ENCODE measurements around the gene CFAP20. TPM values are rescaled to one million over a fixed set of nuclear protein-coding genes. Genes with fewer than 3 reads are reported as not detected.
"Not testable (repeated sequence)": the region's sequence is repeated elsewhere in the genome, so short reads cannot be mapped to it uniquely, and the experiment has no call there.

Gene CFAP20
- total RNA-seq, 4 donors from 2014 or later = 6.6 to 26.5 (median 21.4) TPM

DNA sequence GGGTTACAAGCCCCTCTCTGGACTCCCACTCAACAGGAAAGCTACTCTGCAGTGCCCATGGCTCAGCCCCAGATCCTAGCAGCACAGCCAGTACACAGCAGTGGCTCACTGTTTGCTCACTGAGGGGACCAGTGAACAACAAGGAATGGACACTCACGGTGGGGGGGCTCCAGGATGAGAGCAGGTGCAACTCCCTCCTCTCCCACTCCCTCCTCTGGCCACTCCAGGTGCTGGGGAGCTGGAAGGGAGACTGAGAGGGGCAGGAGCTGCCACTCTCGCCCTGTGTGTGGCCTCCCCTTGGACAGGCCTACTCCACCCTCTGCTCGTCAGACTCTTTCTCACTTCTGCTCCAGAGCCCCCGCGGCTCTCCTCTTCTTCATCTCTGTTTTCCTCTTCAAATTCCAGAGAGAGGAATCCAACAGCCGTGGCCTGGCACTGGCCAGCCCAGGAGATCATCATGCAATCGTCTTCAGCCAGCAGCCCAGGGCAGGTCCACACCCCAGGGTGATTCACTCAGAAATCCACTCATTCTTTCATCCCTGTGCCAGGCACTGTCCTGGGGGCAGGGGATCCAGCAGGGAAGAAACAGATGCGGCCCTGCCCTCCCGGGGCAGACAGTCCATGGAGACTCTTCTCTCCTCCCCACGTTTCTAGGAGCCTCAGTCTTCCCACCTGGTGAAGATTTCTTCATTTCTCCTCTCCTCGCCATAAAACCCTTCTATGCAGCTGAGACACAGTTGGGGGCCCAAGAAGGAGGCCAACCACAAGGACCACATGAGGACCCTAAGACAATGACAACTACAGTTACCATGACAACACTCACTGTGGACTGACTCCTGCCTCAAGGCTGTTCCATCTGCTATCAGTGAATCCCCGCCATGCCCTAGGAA lies 30.7 kb downstream of the CFAP20 start:
- in situ Hi-C loops (cut with MboI; ENCODE audit: low pct_ligation_motif_present in 1 of 4, low pct_unique_long_range_greater_than_20kb in 1 of 4, low sequenced_read_pairs in 3 of 4) (no loop called here), intact Hi-C loops (cut with DNase I; ENCODE audit: low total_unique reads) (no loop called here)
- no peak overlapping the region for H3K27ac ChIP-seq
- no peaks in the 10 kb centered on the region for H3K9me3 ChIP-seq
- DNase-seq = no peak
- TF ChIP-seq, protein P1, sequence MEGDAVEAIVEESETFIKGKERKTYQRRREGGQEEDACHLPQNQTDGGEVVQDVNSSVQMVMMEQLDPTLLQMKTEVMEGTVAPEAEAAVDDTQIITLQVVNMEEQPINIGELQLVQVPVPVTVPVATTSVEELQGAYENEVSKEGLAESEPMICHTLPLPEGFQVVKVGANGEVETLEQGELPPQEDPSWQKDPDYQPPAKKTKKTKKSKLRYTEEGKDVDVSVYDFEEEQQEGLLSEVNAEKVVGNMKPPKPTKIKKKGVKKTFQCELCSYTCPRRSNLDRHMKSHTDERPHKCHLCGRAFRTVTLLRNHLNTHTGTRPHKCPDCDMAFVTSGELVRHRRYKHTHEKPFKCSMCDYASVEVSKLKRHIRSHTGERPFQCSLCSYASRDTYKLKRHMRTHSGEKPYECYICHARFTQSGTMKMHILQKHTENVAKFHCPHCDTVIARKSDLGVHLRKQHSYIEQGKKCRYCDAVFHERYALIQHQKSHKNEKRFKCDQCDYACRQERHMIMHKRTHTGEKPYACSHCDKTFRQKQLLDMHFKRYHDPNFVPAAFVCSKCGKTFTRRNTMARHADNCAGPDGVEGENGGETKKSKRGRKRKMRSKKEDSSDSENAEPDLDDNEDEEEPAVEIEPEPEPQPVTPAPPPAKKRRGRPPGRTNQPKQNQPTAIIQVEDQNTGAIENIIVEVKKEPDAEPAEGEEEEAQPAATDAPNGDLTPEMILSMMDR (IDR thresholded peaks at IDR 0.05) = no peak
- TF ChIP-seq EP300 (IDR thresholded peaks at IDR 0.05; ENCODE audit: low read depth) (no peak), POLR2A (IDR thresholded peaks at IDR 0.05) (no peak), POLR2AphosphoS5 (IDR thresholded peaks at IDR 0.05) (no peak)
- no peaks in the 10 kb centered on the region for H3K36me3 ChIP-seq
- no peak overlapping the region for H3K4me3 ChIP-seq
- no peaks in the 10 kb centered on the region for H3K4me1 ChIP-seq
- 82 to 100% methylated on average over 2 to 12 of the region's 12 CpGs for WGBS, 2 donors (ENCODE audit: low coverage in 1 of 2)
- H3K27me3 ChIP-seq = no peaks in the 10 kb centered on the region

- Histone ChIP-seq H3K27ac (no peak overlapping the region), H3K27me3 (no peaks in the 10 kb centered on the region), H3K9me3 (no peaks in the 10 kb centered on the region), H3K4me1 (no peaks in the 10 kb centered on the region), H3K4me3 (no peak overlapping the region), H3K36me3 (no peaks in the 10 kb centered on the region)
- 45 to 60% methylated on average over 1 to 2 of the region's 2 CpGs for WGBS, 2 donors (ENCODE audit: low coverage in 1 of 2)
- in situ Hi-C loops (cut with MboI; ENCODE audit: low pct_ligation_motif_present in 1 of 4, low pct_unique_long_range_greater_than_20kb in 1 of 4, low sequenced_read_pairs in 3 of 4) (no loop called here), intact Hi-C loops (cut with DNase I; ENCODE audit: low total_unique reads) (no loop called here)
- DNase-seq = no peak
- TF ChIP-seq EP300 (IDR thresholded peaks at IDR 0.05; ENCODE audit: low read depth) = no peak
- TF ChIP-seq POLR2AphosphoS5 (IDR thresholded peaks at IDR 0.05) = no peak
- TF ChIP-seq POLR2A (IDR thresholded peaks at IDR 0.05) = no peak
- TF ChIP-seq, protein P1 (IDR thresholded peaks at IDR 0.05) = no peak
Measured at GRCh38 chr16:58096249-58096648, 32.9 kb downstream of the CFAP20 start.

- H3K4me1 ChIP-seq; H3K27ac ChIP-seq; in situ Hi-C loops (cut with MboI; ENCODE audit: low pct_ligation_motif_present in 1 of 4, low pct_unique_long_range_greater_than_20kb in 1 of 4, low sequenced_read_pairs in 3 of 4); H3K36me3 ChIP-seq; H3K9me3 ChIP-seq; intact Hi-C loops (cut with DNase I; ENCODE audit: low total_unique reads); H3K27me3 ChIP-seq; DNase-seq; H3K4me3 ChIP-seq: not testable (repeated sequence)
- WGBS, 2 donors (ENCODE audit: low coverage in 1 of 2) = 68 to 75% methylated on average over 3 to 6 of the region's 6 CpGs
Measured at GRCh38 chr16:58095575-58095960, 33.6 kb downstream of the CFAP20 start.

GRCh38 chr16:58094791-58095574 lies 34.2 kb downstream of the CFAP20 start:
- in situ Hi-C loops (cut with MboI; ENCODE audit: low pct_ligation_motif_present in 1 of 4, low pct_unique_long_range_greater_than_20kb in 1 of 4, low sequenced_read_pairs in 3 of 4) = no loop called here
- TF ChIP-seq POLR2A (IDR thresholded peaks at IDR 0.05) (no peak), POLR2AphosphoS5 (IDR thresholded peaks at IDR 0.05) (no peak), EP300 (IDR thresholded peaks at IDR 0.05; ENCODE audit: low read depth) (no peak)
- TF ChIP-seq, protein P1 (IDR thresholded peaks at IDR 0.05) = no peak
- Histone ChIP-seq H3K27me3 (no peaks in the 10 kb centered on the region), H3K27ac (no peak overlapping the region), H3K4me1 (no peaks in the 10 kb centered on the region), H3K9me3 (no peaks in the 10 kb centered on the region), H3K4me3 (no peak overlapping the region), H3K36me3 (no peaks in the 10 kb centered on the region)
- no peak for DNase-seq
- WGBS, 2 donors (ENCODE audit: low coverage in 1 of 2) = 70% methylated on average over 15 of the region's 15 CpGs; no CpG with 5 or more reads in 1 of the 2 donors
- intact Hi-C loops (cut with DNase I; ENCODE audit: low total_unique reads) = no loop called here
